Thymus (tissue), 11 donors: ENCODE measurements around the gene MYCBPAP. TPM values are rescaled to one million over a fixed set of nuclear protein-coding genes. Genes with fewer than 3 reads are reported as not detected.

Experiments used
- DNase-seq, 9 donors: peaks; one replicate each; pipeline ENCODE4 v3.0.0-alpha.2; 2013; ENCODE audit warnings: low spot score in 9 of 9, low read depth in 6 of 9, missing footprints in 1 of 9
- H3K27ac ChIP-seq, 2 donors: one replicate each; pipeline ENCODE4 v1.5.1; 2013; ENCODE audit warnings: control low read depth in 1 of 2, low read depth in 1 of 2, low read length in 1 of 2, mild to moderate bottlenecking in 1 of 2, moderate library complexity in 1 of 2
- H3K27me3 ChIP-seq, 2 donors: one replicate each; pipeline ENCODE4 v1.5.1; 2013; ENCODE audit warnings: low read length in 1 of 2; ENCODE audit not compliant: control insufficient read depth in 2 of 2, insufficient read depth in 1 of 2
- H3K36me3 ChIP-seq, 2 donors: one replicate each; pipeline ENCODE4 v1.5.1; 2013; ENCODE audit warnings: low read length in 1 of 2, mild to moderate bottlenecking in 1 of 2, moderate library complexity in 1 of 2; ENCODE audit not compliant: control insufficient read depth in 2 of 2, insufficient read depth in 2 of 2
- H3K4me1 ChIP-seq, 2 donors: one replicate each; pipeline ENCODE4 v1.5.1; 2013; ENCODE audit warnings: low read length in 2 of 2; ENCODE audit not compliant: control insufficient read depth in 2 of 2, insufficient read depth in 2 of 2
- H3K4me3 ChIP-seq, 2 donors: one replicate each; pipeline ENCODE4 v1.5.1; 2013; ENCODE audit warnings: low read length in 2 of 2, control low read depth in 1 of 2, mild to moderate bottlenecking in 1 of 2
- H3K9me3 ChIP-seq, 2 donors: one replicate each; pipeline ENCODE4 v1.5.1; 2013; ENCODE audit warnings: low read length in 1 of 2, mild to moderate bottlenecking in 1 of 2; ENCODE audit not compliant: control insufficient read depth in 2 of 2, insufficient read depth in 1 of 2
- whole genome bisulfite sequencing: extraction: QIAGEN DNeasy Blood & Tissue Kit; methylation state at CpG from one replicate; pipeline ENCODE4 v1.1.7; 2013; 5-methylcytosine and 5-hydroxymethylcytosine counted together
- polyA plus RNA-seq: library from polyadenylated mRNA; stranded (reverse); fragments of 200-250 nt; gene quantifications from one replicate; pipeline ENCODE4 v1.2.3, GENCODE V29; 2013
- total RNA-seq: library from RNA; stranded (reverse); fragments of 120-200 nt; gene quantifications from one replicate; pipeline ENCODE4 v1.2.4, GENCODE V29; 2013
- donor health status: healthy.

The MYCBPAP gene
- total and polyA plus RNA-seq, 2 donors = 1.2 to 1.5 TPM

DNA sequence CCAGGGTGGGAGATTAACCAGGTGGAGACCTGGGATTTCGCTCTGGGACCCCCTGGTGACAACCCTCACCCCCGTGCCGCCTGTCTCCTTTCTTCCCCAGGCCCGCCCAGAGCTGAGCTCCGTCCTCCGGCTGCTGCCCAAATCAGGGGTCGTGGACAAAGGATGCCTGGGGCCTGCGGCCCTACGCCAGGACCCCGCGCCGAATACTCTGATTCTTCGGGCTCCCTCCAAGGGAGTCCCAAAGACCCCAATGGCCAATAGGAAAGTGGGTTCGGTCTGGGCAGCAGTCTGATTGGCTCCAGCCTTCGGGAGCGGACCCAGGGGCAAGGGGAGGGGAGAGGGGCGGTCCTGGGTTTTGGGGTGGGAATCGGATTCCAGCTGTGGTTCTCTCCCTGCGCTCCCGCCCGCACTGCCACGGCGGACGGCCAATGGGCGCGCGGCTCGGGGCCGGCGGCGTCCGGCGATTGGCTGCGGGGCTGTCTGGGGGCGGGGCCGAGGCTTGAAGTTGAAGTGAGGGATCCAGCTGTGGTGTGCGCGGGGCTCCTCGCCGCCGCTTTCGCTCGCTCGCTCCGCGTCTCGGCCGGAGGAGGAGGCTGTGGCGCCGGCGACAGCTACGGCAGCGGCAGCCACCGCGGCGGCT, 52.1 kb downstream of the MYCBPAP start, which contains the start of gene CACNA1G:
TSS of gene CACNA1G (plus strand) at position 531 of the 640 bp plus-strand sequence. CDS start 745 bp downstream, outside the sequence.
- H3K36me3 ChIP-seq = no peaks in the 10 kb centered on the region
- no peak within 1 kb of the TSS for H3K27ac ChIP-seq
- peak within 1 kb of the TSS; percentile 5 to 54 for H3K4me3 ChIP-seq
- peaks cover 83 to 99% of the 10 kb centered on the region in 2 donors for H3K27me3 ChIP-seq
- H3K4me1 ChIP-seq = peaks cover 5 to 42% of the 10 kb centered on the region in 2 donors
- WGBS = 2% methylated on average over 56 of the region's 56 CpGs
- H3K9me3 ChIP-seq = peaks cover 1 to 6% of the 10 kb centered on the region in 2 donors
- peak in 8 of 9 donors; percentile 36 to 84 (median 64) for DNase-seq

DNA sequence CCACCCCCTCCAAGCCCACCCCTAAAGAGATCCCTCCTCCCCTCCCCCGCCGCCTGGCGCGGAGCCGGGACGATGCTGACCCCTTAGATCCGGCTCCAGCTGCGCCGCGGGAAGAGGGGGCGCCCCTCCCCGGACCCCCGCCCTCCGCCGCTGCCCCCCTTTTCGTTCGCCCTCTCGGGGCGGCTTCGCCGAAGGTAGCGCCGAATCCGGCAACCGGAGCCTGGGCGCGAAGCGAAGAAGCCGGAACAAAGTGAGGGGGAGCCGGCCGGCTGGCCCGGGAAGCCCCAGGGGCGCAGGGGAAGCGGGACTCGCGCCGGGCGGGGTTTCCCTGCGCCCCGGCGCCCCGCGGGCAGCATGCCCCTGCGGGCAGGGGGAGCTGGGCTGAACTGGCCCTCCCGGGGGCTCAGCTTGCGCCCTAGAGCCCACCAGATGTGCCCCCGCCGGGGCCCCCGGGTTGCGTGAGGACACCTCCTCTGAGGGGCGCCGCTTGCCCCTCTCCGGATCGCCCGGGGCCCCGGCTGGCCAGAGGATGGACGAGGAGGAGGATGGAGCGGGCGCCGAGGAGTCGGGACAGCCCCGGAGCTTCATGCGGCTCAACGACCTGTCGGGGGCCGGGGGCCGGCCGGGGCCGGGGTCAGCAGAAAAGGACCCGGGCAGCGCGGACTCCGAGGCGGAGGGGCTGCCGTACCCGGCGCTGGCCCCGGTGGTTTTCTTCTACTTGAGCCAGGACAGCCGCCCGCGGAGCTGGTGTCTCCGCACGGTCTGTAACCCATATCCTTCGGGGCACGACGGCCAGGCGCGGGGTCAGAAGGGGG, 52.9 kb downstream of the MYCBPAP start:
- Histone ChIP-seq H3K4me1 (peaks cover 5 to 47% of the 10 kb centered on the region in 2 donors), H3K4me3 (peak overlapping the region in 1 of 2 donors; percentile 54), H3K27ac (no peak overlapping the region)

DNA sequence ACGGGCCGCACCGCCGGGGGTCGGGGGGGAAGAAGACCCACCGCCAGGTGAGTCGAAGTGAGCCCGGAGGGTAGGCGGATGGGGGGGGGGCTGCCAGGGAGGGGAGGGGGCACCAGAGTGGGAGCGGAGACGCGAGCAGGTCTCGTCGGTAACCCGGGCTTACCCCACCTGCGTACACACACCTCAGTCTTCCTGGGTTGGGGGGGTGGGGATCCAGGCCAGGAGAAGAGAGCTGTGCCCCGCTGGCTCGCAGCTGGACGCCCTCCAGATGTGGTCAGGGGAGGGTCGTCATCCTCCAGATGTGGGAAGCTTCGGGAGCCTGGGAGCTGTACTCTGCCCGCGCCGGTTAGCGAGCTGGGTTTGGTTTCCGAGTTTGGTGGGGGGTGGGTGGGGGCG, 53.5 kb downstream of the MYCBPAP start:
- H3K9me3 ChIP-seq = peaks cover 1 to 6% of the 10 kb centered on the region in 2 donors
- WGBS = 2% methylated on average over 27 of the region's 27 CpGs
- no peak overlapping the region for H3K27ac ChIP-seq
- H3K36me3 ChIP-seq = no peaks in the 10 kb centered on the region
- H3K27me3 ChIP-seq = peaks cover 84 to 100% of the 10 kb centered on the region in 2 donors
- peak overlapping the region in 1 of 2 donors; percentile 54 for H3K4me3 ChIP-seq
- H3K4me1 ChIP-seq = peaks cover 5 to 47% of the 10 kb centered on the region in 2 donors
- no peak for DNase-seq

More for the DNA sequence above, 52.9 kb downstream of the MYCBPAP start:
- 2% methylated on average over 88 of the region's 88 CpGs for WGBS
- H3K36me3 ChIP-seq = no peaks in the 10 kb centered on the region
- peaks cover 85 to 100% of the 10 kb centered on the region in 2 donors for H3K27me3 ChIP-seq
- DNase-seq = no peak
- peaks cover 1 to 6% of the 10 kb centered on the region in 2 donors for H3K9me3 ChIP-seq

DNA sequence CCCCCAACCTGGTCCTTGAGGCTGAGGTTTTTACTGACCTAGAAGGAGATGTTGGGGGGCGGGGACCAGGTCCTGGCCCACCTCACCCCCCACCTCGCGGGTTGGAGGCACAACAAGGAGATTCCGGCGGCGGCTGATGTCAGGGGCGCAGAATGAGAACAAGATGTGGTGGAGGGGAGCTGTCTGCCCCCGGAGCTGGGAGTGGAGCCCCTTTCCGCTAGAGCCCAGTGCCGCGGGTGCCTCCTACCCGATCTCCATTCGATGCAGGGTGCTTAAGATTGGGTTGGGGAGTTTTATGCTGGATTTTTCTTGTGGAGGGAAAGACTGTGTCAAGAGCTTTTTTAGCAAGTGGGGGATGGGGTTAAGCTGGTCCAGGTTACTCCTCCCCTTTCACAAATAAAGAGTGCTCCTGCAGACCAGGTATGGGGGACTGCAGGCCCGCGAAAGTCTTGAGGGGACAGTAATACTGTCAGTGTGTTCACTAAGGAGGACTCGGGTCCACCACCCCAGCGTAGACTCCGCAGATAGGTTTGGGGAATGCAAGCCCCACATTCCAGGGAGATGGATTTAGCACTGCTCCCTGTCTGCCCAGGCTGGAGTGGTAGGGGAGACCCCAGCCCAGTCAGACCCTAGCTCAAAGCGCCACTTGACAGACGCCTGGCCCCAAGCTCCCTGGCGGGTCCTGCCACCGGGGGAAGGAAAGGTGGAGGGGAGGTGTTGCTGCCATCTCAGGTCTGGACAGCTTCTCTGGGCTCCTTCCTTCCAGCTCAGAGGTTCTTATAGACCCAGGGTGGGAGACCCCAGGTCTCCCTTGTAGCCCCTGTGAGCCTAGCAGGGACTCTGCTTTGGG, 54.2 kb downstream of the MYCBPAP start:
- no peak overlapping the region for H3K4me3 ChIP-seq
- WGBS = 14% methylated on average over 22 of the region's 22 CpGs
- peaks cover 5 to 47% of the 10 kb centered on the region in 2 donors for H3K4me1 ChIP-seq
- no peak overlapping the region for H3K27ac ChIP-seq
- H3K27me3 ChIP-seq = peaks cover 77 to 100% of the 10 kb centered on the region in 2 donors
- no peak for DNase-seq
- H3K36me3 ChIP-seq = no peaks in the 10 kb centered on the region
- peaks cover 1 to 6% of the 10 kb centered on the region in 2 donors for H3K9me3 ChIP-seq

DNA sequence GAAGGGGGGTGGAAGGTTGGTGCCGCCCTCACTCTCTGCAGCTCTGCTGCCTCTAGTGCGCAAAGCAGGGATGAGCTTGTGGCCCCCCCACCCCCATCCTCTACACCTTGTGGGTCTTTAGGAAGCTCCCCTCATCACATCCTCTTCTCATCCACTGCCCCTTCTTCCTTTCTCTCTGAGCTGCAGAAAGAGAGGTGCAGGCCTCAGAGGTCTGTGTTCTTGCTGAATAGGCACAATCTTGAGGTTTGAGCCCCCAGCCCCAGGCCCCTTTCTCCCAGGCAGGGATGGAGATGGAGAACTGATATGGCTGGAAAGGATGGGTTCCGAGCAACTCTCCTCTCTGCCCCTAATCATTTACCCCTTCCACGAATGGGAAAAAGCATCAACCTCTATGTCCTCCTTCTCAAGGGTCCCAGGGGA, 54.9 kb downstream of the MYCBPAP start:
- H3K4me1 ChIP-seq = peaks cover 5 to 47% of the 10 kb centered on the region in 2 donors
- DNase-seq = no peak
- H3K36me3 ChIP-seq = no peaks in the 10 kb centered on the region
- no peak overlapping the region for H3K4me3 ChIP-seq
- peaks cover 70 to 100% of the 10 kb centered on the region in 2 donors for H3K27me3 ChIP-seq
- H3K9me3 ChIP-seq = peaks cover 1 to 6% of the 10 kb centered on the region in 2 donors
- 61% methylated on average over 4 of the region's 4 CpGs for WGBS
- H3K27ac ChIP-seq = no peak overlapping the region

DNA sequence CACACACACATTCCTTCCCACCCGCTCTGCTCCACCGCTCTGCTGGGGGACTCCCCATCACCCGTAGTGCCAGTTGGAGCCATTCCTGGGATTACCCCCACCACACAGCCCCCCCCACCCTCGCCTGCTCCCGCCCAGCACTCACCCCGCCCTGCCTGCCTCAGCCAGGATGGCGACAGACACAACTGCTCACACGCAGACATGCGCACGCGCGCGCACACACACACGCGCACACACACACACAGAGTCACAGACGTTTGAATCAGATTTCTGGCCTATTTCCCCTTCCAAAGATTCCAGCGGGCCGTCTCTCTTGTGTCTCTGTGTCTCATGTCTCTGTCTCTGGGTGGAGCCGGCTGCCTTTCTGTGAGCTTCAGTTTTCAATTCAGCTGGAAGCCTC, 56.7 kb downstream of the MYCBPAP start:
- 40% methylated on average over 19 of the region's 19 CpGs for WGBS
- H3K4me3 ChIP-seq = no peak overlapping the region
- H3K4me1 ChIP-seq = peaks cover 5 to 33% of the 10 kb centered on the region in 2 donors
- H3K36me3 ChIP-seq = no peaks in the 10 kb centered on the region
- peaks cover 0 to 3% of the 10 kb centered on the region in 2 donors for H3K9me3 ChIP-seq
- peaks cover 52 to 90% of the 10 kb centered on the region in 2 donors for H3K27me3 ChIP-seq
- no peak for DNase-seq
- no peak overlapping the region for H3K27ac ChIP-seq

DNA sequence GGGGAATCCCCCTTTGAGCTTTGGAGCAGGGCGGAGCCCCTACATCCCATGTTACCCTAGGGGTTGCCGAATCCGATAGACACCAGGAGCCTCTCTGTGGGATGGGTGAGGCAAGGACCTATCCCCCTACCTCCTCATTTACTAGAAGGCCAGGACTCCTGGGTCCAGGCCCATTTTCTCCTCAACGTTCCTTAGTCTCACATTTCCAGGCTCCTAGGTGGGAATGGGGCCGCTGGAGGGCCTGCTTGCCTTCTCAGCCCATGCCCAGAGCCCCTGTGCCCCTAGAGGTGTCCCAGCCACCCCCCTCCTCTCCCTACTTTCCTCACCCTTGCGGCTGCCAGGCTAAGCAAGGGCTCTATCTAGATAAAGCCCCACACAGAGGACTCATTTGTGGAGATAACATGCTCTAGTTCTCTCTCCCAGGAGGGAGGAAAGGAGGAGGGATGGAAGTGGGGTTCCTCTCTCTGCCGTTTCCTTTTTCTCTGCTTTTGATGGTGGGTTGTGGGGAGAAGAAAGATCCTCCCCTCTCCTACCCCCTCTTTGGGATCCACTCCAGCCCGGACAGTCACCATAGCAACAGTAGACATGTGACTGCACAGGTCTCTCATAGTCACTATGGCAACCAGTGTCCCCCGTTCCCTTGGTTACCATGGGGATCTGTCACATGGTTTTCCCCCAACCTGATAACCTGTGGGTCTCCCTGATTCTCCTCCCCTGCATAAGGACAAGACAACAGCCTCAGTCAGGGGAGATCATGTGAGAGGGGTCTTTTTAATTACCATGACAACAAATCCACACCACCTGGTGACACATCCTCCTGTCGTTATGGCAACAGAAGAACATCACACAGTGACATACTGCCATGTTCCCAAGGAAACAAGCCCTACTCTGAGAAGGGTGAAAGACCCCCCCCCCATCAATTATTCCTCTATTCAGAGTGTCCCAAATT, 57.4 kb downstream of the MYCBPAP start:
- peaks cover 45 to 86% of the 10 kb centered on the region in 2 donors for H3K27me3 ChIP-seq
- H3K36me3 ChIP-seq = no peaks in the 10 kb centered on the region
- peaks cover 5 to 29% of the 10 kb centered on the region in 2 donors for H3K4me1 ChIP-seq
- H3K4me3 ChIP-seq = no peak overlapping the region
- H3K27ac ChIP-seq = no peak overlapping the region
- WGBS = 46% methylated on average over 10 of the region's 10 CpGs
- DNase-seq = no peak
- peaks cover 0 to 3% of the 10 kb centered on the region in 2 donors for H3K9me3 ChIP-seq

DNA sequence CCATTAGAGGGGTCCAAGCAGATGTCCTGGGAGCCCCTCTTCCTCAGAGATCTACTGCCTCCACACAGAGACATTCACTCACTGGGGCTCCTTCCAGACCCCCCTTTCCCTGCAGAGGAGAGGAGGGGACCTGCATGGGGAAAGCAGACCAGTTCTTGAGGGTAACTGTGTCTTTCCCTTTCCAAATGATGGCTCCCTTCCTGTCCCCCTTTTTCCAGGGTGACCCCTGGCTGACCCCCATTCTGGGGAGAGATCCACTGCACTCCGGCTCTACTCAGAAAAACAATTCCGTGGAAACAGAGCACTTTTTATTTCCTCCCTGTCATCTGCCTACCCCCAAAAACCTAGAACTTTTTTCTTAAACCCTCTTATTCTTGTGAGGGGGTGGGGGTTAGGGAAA, 58.6 kb downstream of the MYCBPAP start:
- Histone ChIP-seq H3K9me3 (peaks cover 0 to 3% of the 10 kb centered on the region in 2 donors), H3K27ac (no peak overlapping the region), H3K4me3 (no peak overlapping the region), H3K4me1 (peaks cover 0 to 20% of the 10 kb centered on the region in 2 donors), H3K27me3 (peaks cover 34 to 80% of the 10 kb centered on the region in 2 donors), H3K36me3 (no peaks in the 10 kb centered on the region)
- no peak for DNase-seq
- 62% methylated on average over 2 of the region's 2 CpGs for WGBS
